ENCODE data around the gene SIAH3.

SIAH3 gene

GRCh38 chr13:45863709-45864590 is 12.4 kb upstream of the SIAH3 start:
- DNase-seq (ENCODE audit: low read depth in 4 of 4, low spot score in 1 of 4), result no peak

DNA sequence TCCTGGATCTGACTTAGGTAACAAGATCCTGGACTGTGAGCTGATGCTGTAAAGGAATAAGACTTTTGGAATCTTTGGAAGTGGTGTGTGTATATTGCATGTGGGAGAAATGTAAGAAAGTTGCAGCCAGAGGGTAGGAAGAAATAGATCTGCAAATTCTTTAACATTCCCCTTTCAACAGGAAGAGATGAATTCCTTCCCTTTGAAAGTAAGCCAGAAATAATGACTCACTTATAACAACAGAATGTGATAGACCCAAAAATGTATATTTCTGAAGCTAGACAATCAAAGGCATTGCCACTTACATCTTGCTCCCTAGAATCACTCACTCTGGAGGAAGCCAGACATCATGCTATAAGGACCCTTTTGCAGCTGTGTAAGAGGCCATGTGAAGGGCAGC is 9.8 kb upstream of the SIAH3 start:
- no peak for DNase-seq (ENCODE audit: low read depth in 4 of 4, low spot score in 1 of 4)

DNA sequence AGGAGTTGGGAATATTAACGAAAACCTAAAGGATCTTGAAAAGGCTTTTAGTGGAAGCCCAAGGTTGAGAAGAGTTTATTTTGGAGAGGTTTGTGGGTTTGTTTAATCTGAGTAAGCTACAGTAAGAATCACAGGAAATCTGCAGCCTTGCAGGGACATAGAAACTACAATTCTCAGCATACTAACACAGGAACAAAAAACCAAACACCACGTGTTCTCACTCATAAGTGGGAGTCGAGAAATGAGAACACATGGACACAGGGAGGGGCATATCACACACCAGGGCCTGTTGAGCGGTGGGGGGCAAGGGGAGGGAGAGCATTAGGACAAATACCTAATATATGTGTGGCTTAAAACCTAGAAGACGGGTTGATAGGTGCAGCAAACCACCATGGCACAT is 8.7 kb upstream of the SIAH3 start:
- DNase-seq (ENCODE audit: low read depth in 4 of 4, low spot score in 1 of 4), result no peak

- no peak for DNase-seq (ENCODE audit: low read depth in 4 of 4, low spot score in 1 of 4)
Observed at GRCh38 chr13:45859705-45860104, 8.2 kb upstream of the SIAH3 start.

GRCh38 chr13:45852494-45852893 is 941 bp upstream of the SIAH3 start:
- DNase-seq (ENCODE audit: low read depth in 4 of 4, low spot score in 1 of 4), result no peak

GRCh38 chr13:45851956-45852355 is 403 bp upstream of the SIAH3 start:
- no peak for DNase-seq (ENCODE audit: low read depth in 4 of 4, low spot score in 1 of 4)

- no peak for DNase-seq (ENCODE audit: low read depth in 4 of 4, low spot score in 1 of 4)
Observed at GRCh38 chr13:45850027-45850613, 1.4 kb downstream of the SIAH3 start.

DNA sequence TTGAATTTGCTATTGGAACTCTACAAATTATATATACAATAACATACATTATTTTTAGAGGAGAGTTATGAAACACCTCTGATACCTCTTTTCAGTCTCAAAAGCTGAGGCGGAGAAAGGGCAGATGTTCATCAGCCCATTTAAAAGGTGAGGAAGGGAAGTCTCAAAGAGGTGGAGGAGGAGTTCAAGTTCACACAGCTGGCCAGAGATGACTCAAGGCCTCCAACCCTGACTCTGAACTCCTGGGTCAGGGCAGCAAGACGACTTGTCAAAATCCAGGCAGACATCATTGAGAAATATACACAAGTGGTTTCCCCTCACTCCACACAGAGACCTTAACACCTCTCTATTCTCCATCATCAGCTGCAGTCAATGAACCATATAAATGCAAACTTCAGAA is 2.1 kb downstream of the SIAH3 start:
- DNase-seq (ENCODE audit: low read depth in 4 of 4, low spot score in 1 of 4), result no peak

GRCh38 chr13:45847554-45848224 is 3.9 kb downstream of the SIAH3 start:
- DNase-seq (ENCODE audit: low read depth in 4 of 4, low spot score in 1 of 4), result no peak

DNA sequence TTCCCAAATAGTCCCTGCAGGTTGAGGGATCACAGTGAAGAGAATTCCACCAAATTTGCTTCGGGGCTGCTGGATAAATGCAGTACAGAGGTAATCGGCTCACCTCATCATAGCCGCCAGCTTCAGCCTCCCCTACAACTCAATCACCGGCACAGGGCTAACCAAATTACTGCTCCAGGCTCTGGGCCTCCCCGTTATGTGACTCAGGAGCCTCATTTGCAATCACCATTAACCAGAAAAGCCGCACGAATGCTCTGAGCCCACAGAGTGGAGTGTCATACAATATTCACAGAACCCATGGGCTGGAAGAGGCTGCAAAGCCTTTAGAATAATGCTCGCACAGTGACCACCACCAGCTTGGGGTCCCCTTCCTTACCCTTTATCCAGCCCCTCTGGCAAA is 4.9 kb downstream of the SIAH3 start:
- no peak for DNase-seq (ENCODE audit: low read depth in 4 of 4, low spot score in 1 of 4)

DNA sequence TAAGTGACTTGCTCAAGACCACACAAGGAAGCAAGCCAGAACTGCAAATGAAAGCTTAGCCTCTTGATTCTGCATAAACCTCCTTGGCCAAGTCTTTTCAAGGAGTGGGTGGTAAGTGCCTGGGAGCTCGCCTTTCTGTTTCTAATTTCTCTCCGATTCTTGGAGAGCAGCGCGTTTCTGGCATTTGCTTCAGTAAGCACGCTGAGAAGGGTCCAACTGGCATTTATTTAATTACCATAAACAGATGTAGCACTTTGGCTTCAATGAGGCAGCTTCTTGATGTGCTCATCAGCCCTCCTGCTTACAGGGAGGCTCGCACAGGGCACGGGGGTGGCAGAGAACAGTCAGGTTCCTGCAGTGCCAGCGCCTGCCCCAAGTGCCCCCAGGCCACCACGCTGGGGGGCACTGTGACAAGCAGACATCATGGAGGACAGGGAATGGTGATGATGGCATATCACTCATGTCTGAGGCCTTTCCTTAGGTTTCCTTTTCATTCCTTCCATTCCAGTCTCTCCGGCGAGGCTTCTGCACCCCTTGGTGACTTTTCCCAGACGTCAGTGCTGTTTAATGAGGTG is 13.3 kb downstream of the SIAH3 start:
- no peak for DNase-seq (ENCODE audit: low read depth in 4 of 4, low spot score in 1 of 4)

DNA sequence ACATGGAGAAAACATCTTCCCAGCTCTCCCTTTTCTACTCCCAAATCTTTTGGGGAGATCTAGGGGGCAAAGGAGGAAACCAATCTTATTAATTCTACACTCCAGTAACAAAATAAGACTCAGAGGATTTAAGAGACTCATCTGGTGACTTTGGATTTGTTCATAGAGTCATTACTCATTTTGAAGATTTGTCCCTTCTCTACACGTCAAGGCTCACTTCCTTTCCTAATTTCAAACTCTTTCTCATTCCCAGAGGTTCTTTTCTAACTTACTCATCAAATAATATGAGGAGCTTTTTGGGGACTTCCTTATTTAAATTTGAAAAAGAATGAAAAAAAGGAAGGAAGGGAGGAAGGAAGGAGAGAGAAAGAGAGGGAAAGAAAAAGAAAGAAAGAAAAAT is 14.4 kb downstream of the SIAH3 start:
- no peak for DNase-seq (ENCODE audit: low read depth in 4 of 4, low spot score in 1 of 4)

GRCh38 chr13:45834411-45834994 is 17.1 kb downstream of the SIAH3 start:
- DNase-seq (ENCODE audit: low read depth in 4 of 4, low spot score in 1 of 4), result no peak

DNA sequence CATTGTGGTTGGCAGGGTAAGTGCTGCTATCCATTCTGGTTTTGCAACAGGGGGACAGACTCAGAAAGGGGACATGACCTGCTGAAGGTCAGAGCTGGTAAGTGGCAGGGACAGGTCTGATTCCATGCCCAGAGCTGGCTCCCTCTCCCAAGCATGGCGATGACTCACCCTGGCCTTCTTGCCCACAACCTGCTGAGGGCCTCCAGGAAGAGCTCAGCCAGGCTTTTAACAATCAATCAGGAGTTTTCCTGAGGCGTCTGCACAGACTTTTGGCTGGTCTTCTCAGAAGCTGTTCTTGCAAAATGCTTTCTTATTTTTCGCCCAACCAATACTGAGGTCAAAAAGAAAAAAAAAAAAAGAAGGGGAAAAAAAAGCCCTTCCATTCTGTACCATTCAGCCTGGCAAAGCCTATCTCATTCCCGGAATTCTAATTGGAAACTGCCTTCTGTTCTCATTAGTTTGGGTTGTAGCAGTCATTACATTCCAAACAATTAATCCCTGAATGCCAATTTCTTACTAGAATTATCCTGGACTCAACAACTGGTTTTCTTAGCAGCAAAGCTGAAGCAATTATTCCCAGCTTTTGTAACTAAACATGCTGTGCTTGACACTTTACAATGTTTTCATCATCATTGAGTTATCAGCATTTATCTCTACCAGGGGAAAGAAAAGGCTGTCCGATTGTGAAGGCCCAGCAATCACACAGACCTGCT is 17.7 kb downstream of the SIAH3 start:
- no peak for DNase-seq (ENCODE audit: low read depth in 4 of 4, low spot score in 1 of 4)

DNA sequence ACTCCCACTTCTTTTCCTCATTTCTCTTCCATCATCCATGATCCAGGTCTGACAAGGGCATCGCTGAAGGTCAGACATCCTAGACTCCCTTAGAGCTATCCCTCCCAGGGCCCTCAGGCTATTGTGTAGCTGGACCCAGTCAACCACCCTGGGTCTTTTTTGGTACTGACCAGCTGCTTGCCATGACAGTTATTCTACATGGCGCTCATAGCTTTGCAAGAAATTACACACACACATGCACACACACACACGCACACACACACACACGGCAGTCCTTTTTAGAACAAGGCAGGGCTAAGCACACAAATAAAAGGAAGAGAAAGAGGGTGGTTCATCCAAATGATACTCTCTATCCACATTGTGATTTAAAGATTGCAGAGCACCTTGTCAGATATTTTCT is 18.3 kb downstream of the SIAH3 start:
- DNase-seq (ENCODE audit: low read depth in 4 of 4, low spot score in 1 of 4), result no peak

DNA sequence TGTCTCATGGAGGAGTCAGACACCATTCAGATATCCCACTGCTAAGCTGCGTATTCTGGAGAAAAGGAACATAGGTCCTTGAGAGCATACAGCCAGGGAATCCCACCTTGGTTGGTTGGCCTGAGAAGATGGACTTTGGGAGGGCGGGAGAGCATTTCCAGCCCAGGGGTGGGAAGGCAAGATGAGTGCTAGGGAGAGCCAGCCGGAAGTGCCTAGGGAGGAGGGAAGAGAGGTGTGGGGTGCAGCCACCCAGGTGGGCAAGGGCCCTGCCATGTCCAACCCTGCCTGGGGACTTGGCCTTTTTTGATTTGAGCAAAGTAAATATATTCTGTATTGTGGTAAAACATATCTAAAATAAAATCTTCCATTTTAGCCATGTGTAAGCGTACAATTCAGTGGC is 19.7 kb downstream of the SIAH3 start:
- no peak for DNase-seq (ENCODE audit: low read depth in 4 of 4, low spot score in 1 of 4)

- DNase-seq (ENCODE audit: low read depth in 4 of 4, low spot score in 1 of 4), result no peak
Observed at GRCh38 chr13:45830121-45830520, 21.4 kb downstream of the SIAH3 start.

GRCh38 chr13:45828256-45828968 is 23.1 kb downstream of the SIAH3 start:
- DNase-seq (ENCODE audit: low read depth in 4 of 4, low spot score in 1 of 4), result no peak

DNA sequence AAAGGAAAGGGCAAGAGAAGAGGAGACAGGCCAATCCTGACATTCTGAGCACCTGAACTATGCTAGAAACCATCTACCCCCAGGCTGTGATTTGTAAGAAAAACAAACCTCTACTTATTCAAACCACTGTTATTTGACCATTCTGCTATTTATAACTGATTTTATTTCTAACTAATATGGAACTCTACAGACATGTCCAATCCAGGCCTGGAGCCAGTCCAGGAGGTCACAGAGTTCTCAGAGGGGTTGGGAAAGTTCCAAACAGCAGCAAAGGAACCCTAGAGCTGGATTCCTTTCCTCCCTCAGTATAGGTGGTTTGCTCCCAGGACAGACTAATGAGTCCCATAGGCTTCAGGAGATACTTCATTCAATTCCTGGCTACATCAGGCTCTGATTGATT is 24.2 kb downstream of the SIAH3 start:
- DNase-seq (ENCODE audit: low read depth in 4 of 4, low spot score in 1 of 4), result no peak

DNA sequence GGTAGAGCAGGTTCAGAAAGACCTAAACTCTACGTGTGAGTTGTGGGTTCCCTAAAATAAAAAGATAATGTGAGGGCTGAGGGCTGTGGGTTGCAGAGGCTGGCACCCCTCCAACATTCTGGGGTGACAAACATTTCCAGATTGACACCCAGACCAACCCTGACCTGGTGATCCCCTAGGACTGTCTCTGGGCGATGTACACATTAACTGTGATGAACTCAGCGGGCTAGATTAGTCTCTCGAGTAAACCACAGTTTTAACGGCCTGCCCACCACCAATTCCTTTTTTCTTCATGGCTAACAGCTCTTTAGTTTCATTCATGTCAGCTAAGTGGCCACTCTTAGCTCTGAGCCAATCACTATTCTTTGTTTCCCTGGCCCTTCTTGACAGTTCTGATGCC is 24.8 kb downstream of the SIAH3 start:
- DNase-seq (ENCODE audit: low read depth in 4 of 4, low spot score in 1 of 4), result no peak

GRCh38 chr13:45825387-45825650 is 26.2 kb downstream of the SIAH3 start:
- no peak for DNase-seq (ENCODE audit: low read depth in 4 of 4, low spot score in 1 of 4)
